HFF-Myc (cell line): ENCODE data around the gene MPZ.

Experiments used
- DNase-seq: peaks from one replicate; pipeline ENCODE4 v3.0.0-alpha.2; 2011; ENCODE audit warnings: low read depth; ENCODE audit errors: extremely low read depth
- H3K4me3 ChIP-seq: replicated peaks from 2 replicates; pipeline ENCODE4 v1.5.1; 2011; ENCODE audit warnings: low read depth, mild to moderate bottlenecking, control low read depth, low read length
- TF ChIP-seq, protein P1 (sequence below): IDR thresholded peaks from 2 replicates; pipeline ENCODE4 v1.5.1; 2012; ENCODE audit warnings: mild to moderate bottlenecking, low read depth, low read length, control low read depth; ENCODE audit errors: missing control alignments

Gene MPZ

DNA sequence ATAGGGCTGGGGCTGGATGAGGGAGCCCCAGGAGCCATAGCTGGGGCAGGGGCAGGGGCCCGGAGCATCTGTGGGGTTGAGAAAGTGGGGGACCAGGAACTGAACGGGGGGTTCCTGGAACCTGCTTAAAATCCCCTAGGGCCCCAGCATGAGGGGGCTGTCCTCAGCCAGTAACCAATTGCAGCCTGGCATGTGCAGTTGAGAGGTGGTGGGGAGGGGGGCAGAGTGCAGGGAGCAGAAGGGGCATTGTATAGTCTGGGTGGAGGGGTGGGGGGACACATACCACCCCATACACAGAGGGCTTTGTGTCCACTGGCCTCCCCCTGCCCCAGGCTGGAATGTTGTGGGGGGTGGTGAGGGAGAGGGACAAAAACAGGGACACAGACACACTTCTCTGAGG is at the start of gene MPZ:
TSS of gene MPZ (minus strand) at position 101 of the 400 bp plus-strand sequence. CDS start at position 38, 63 bp downstream.
- no peak within 1 kb of the TSS for H3K4me3 ChIP-seq
- DNase-seq, result no peak
- TF ChIP-seq, protein P1, sequence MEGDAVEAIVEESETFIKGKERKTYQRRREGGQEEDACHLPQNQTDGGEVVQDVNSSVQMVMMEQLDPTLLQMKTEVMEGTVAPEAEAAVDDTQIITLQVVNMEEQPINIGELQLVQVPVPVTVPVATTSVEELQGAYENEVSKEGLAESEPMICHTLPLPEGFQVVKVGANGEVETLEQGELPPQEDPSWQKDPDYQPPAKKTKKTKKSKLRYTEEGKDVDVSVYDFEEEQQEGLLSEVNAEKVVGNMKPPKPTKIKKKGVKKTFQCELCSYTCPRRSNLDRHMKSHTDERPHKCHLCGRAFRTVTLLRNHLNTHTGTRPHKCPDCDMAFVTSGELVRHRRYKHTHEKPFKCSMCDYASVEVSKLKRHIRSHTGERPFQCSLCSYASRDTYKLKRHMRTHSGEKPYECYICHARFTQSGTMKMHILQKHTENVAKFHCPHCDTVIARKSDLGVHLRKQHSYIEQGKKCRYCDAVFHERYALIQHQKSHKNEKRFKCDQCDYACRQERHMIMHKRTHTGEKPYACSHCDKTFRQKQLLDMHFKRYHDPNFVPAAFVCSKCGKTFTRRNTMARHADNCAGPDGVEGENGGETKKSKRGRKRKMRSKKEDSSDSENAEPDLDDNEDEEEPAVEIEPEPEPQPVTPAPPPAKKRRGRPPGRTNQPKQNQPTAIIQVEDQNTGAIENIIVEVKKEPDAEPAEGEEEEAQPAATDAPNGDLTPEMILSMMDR, result no peak

DNA sequence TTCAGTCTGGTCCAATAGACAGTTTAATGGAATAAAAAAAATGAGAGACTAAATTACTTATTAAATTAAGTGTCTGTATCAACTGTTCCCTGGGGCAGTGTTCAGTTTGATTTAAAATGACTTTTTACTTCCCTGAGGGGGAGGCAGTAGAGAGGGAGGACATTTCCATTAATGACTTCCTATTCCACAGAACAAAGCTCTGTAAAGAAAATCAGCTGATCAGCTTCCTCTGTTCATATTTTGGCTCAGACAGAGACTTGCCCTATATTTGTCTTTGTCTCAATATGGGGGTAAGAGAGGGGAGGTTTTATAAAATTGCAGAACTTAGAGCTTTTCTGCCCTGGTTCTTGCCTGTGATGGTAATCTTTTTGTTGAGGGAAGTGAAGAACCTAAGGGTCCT is 49.5 kb upstream of the MPZ start:
- H3K4me3 ChIP-seq, result no peak overlapping the region
- no peak for DNase-seq
- TF ChIP-seq, protein P1, result no peak

DNA sequence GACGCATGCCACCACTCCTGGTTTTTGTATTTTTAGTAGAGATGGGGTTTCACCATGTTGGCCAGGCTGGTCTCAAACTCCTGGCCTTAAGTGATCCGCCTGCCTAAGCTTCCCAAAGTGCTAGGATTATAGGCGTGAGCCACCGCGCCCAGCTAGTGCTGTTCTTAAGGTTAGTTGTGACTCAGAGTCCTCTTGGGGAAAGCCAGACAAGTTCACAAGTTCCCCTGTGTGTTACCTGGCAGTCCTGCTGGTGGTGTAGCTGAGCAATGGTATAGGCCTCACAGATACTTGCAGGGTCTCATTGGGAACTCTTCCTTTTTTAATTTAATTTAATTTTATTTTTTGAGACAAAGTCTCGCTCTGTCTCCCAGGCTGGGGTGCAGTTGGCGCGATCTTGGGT is 47.3 kb upstream of the MPZ start:
- TF ChIP-seq, protein P1, result no peak
- DNase-seq, result no peak
- H3K4me3 ChIP-seq, result no peak overlapping the region

DNA sequence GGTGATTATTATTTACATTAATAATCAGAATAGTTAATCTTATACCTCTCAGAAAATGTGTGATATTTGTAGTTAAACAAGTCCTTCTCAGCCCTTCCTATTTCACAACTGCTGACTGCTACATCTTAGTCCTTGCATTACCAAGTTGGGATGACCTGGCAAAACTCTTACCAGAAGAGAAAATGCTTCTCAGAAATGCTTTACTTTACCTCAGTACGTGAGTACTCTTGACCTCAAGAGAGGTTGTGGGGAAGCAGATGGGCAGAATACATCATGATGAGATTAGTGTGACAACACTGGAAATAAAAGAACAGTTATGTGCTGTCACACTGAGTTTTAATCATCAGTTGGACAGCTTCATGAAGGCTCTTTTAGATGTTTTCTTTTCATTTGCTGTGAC is 41.7 kb upstream of the MPZ start:
- no peak for DNase-seq
- H3K4me3 ChIP-seq, result no peak overlapping the region
- TF ChIP-seq, protein P1, result no peak

DNA sequence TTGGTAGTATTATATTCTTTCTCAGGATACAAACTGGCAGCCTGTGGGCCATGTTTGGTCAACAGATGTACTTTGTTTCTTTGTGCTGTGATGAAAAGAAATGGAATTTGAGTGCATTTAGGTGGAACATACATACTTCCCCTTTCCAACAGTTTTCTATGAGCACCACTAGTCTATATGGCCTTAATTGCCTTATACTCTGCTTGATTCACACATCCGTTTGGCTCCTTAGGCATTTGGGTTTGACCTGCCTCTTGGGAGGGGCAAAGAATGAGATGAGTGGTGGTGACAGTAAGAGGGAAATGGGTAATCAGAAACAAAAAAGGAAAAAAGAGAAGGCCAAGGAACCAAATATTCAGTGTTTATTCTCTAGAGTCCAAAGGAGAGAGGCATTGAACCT is 40.9 kb upstream of the MPZ start:
- no peak overlapping the region for H3K4me3 ChIP-seq
- TF ChIP-seq, protein P1, result no peak
- no peak for DNase-seq

DNA sequence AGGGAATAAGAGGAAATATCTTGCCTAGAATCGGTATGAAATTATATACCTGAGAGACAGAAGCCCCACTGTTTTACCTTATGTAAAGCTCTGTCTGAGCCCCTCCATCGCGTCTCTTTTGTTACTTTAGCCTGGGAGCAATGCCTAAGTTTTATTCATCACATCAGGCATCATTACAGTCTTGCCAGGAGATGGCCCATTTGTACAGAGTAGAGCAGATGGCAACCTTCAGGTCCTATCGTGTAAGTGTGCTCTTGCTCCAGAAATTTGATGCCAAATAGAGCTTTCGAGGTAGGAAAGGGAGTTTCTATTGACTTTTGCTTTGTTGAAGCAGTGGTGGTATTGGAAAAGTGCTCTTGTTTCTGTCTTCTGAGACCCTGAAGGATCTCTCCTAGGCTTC is 33.1 kb upstream of the MPZ start:
- TF ChIP-seq, protein P1, result no peak
- H3K4me3 ChIP-seq, result no peak overlapping the region
- no peak for DNase-seq

DNA sequence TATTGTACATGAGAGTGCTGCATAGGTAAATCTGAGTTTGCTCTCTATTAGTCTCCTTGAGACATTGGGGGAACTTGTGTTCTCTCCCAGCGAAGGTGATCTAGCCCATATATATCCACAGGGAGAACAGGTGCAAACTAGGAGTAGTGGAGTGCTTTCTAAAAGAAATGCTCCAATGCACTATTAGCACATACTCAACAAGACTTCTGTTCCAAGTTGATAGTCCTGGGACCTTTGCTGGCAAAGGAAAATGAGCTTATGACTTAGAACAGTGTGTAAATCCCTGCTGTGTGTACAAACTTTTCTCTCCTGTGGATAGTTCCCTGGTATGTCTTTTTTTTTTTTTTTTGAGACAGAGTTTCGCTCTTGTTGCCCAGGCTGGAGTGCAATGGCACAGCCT is 32.4 kb upstream of the MPZ start:
- no peak overlapping the region for H3K4me3 ChIP-seq
- DNase-seq, result no peak
- TF ChIP-seq, protein P1, result no peak
